ENCODE measurements around the gene RTBDN.
"Not testable (repeated sequence)": the region's sequence is repeated elsewhere in the genome, so short reads cannot be mapped to it uniquely, and the experiment has no call there.

DNA sequence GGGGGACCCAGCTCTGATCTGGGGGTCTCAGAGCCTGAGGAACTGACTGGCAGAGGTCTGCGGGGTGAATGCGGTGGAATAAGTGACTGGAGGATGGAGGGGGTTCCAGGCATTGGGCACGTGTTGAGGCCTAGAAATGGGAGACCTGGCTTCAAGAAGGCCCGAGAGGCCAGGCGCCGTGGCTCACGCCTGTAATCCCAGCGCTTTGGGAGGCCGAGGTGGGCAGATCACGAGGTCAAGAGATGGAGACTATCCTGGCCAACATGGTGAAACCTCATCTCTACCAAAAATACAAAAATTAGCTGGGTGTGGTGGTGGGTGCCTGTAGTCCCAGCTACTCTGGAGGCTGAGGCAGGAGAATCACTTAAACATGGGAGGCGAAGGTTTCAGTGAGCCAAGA is 16.6 kb downstream of the RTBDN start:
- TF ChIP-seq, protein P1, sequence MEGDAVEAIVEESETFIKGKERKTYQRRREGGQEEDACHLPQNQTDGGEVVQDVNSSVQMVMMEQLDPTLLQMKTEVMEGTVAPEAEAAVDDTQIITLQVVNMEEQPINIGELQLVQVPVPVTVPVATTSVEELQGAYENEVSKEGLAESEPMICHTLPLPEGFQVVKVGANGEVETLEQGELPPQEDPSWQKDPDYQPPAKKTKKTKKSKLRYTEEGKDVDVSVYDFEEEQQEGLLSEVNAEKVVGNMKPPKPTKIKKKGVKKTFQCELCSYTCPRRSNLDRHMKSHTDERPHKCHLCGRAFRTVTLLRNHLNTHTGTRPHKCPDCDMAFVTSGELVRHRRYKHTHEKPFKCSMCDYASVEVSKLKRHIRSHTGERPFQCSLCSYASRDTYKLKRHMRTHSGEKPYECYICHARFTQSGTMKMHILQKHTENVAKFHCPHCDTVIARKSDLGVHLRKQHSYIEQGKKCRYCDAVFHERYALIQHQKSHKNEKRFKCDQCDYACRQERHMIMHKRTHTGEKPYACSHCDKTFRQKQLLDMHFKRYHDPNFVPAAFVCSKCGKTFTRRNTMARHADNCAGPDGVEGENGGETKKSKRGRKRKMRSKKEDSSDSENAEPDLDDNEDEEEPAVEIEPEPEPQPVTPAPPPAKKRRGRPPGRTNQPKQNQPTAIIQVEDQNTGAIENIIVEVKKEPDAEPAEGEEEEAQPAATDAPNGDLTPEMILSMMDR (IDR thresholded peaks at IDR 0.05; ENCODE audit: low read depth, low read length, poor library complexity, severe bottlenecking), result not testable (repeated sequence)
- not testable (repeated sequence) for TF ChIP-seq EZH2phosphoT487 (IDR thresholded peaks at IDR 0.05; ENCODE audit: borderline replicate concordance, low read length)
